GM12878 (cell line): ENCODE measurements around the gene CADM2. TPM values are rescaled to one million over a fixed set of nuclear protein-coding genes. Genes with fewer than 3 reads are reported as not detected.

Experiments used
- CBX3 ChIP-seq: fragments of 200-600 bp; sonication (generic); IDR thresholded peaks from 2 replicates; pipeline ENCODE4 v1.6.1; 2016; ENCODE audit warnings: low read depth, borderline replicate concordance
- MTA2 ChIP-seq: fragments of 450-650 bp; IDR thresholded peaks from 2 replicates; pipeline ENCODE4 v1.6.1; 2016; ENCODE audit warnings: low read depth, mild to moderate bottlenecking, moderate library complexity
- NFIC ChIP-seq: IDR thresholded peaks from 2 replicates; pipeline ENCODE4 v1.6.1; 2012; ENCODE audit warnings: low read depth, mild to moderate bottlenecking, inconsistent platforms, low read length, moderate library complexity
- STAT1 ChIP-seq: fragments of 450-650 bp; conservative IDR thresholded peaks from 2 replicates; pipeline ENCODE4 v1.6.1; 2014; ENCODE audit warnings: antibody characterized with exemption, mild to moderate bottlenecking
- USF1 ChIP-seq: IDR thresholded peaks from 2 replicates; pipeline ENCODE4 v1.6.1; 2011; ENCODE audit warnings: borderline replicate concordance, low read depth, mild to moderate bottlenecking, moderate library complexity, mixed read lengths, low read length; ENCODE audit not compliant: insufficient read depth; ENCODE audit errors: extremely low read length
- ZZZ3 ChIP-seq: IDR thresholded peaks from 2 replicates; pipeline ENCODE4 v1.6.1; 2011; ENCODE audit warnings: low read depth; ENCODE audit not compliant: control insufficient read depth, insufficient read length
- polyA plus RNA-seq, 11 experiments: library from polyadenylated mRNA; depleted of rRNA in 4 of 11; unstranded in 6 of 11; stranded (reverse) in 5 of 11; fragments of >200 nt; fragmentation: Nextera tagmentation in 4 of 11; fragmentation: Illumina TruSeq in 1 of 11; extraction: Ambion mirVana in 4 of 11; extraction: Trizol in 1 of 11; gene quantifications; 1 replicate in 1 of 11; 2 replicates in 10 of 11; pipeline versions ENCODE4 v1.2.1 to v1.2.3, GENCODE V29; 2011 to 2016; ENCODE audit warnings: inconsistent platforms in 2 of 11, missing spikeins in 2 of 11, low read depth in 1 of 11
- total RNA-seq, 4 experiments: library from RNA; depleted of rRNA in 3 of 4; stranded (reverse); fragments of >200 nt in 3 of 4; fragmentation: Illumina TruSeq in 1 of 4; extraction: Trizol in 1 of 4; gene quantifications; 2 replicates each; pipeline versions ENCODE4 v1.2.1 to v1.2.3, GENCODE V29; 2013 to 2021
- TF ChIP-seq, protein P1 (sequence below): IDR thresholded peaks from 2 replicates; pipeline ENCODE4 v1.6.1; 2012; ENCODE audit warnings: mild to moderate bottlenecking, low read depth, low read length
- TF ChIP-seq, protein P2 (sequence below): IDR thresholded peaks from 2 replicates; pipeline ENCODE4 v1.6.1; 2012; ENCODE audit warnings: improper control_type of control experiment, low read depth, low read length; ENCODE audit not compliant: insufficient replicate concordance

Gene CADM2
- total and polyA plus RNA-seq, 10 of the 15 experiments (the other 5 are each of a cell fraction or from before 2014, with no cell fraction given), result 0.13 TPM; not detected in 9

GRCh38 chr3:85355572-85355971, 396.8 kb downstream of the CADM2 start (continued):
- TF ChIP-seq, protein P1, sequence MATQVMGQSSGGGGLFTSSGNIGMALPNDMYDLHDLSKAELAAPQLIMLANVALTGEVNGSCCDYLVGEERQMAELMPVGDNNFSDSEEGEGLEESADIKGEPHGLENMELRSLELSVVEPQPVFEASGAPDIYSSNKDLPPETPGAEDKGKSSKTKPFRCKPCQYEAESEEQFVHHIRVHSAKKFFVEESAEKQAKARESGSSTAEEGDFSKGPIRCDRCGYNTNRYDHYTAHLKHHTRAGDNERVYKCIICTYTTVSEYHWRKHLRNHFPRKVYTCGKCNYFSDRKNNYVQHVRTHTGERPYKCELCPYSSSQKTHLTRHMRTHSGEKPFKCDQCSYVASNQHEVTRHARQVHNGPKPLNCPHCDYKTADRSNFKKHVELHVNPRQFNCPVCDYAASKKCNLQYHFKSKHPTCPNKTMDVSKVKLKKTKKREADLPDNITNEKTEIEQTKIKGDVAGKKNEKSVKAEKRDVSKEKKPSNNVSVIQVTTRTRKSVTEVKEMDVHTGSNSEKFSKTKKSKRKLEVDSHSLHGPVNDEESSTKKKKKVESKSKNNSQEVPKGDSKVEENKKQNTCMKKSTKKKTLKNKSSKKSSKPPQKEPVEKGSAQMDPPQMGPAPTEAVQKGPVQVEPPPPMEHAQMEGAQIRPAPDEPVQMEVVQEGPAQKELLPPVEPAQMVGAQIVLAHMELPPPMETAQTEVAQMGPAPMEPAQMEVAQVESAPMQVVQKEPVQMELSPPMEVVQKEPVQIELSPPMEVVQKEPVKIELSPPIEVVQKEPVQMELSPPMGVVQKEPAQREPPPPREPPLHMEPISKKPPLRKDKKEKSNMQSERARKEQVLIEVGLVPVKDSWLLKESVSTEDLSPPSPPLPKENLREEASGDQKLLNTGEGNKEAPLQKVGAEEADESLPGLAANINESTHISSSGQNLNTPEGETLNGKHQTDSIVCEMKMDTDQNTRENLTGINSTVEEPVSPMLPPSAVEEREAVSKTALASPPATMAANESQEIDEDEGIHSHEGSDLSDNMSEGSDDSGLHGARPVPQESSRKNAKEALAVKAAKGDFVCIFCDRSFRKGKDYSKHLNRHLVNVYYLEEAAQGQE, result no peak
- TF ChIP-seq NFIC (no peak), ZZZ3 (no peak), CBX3 (no peak), MTA2 (no peak), USF1 (no peak), STAT1 (no peak)
- TF ChIP-seq, protein P2, sequence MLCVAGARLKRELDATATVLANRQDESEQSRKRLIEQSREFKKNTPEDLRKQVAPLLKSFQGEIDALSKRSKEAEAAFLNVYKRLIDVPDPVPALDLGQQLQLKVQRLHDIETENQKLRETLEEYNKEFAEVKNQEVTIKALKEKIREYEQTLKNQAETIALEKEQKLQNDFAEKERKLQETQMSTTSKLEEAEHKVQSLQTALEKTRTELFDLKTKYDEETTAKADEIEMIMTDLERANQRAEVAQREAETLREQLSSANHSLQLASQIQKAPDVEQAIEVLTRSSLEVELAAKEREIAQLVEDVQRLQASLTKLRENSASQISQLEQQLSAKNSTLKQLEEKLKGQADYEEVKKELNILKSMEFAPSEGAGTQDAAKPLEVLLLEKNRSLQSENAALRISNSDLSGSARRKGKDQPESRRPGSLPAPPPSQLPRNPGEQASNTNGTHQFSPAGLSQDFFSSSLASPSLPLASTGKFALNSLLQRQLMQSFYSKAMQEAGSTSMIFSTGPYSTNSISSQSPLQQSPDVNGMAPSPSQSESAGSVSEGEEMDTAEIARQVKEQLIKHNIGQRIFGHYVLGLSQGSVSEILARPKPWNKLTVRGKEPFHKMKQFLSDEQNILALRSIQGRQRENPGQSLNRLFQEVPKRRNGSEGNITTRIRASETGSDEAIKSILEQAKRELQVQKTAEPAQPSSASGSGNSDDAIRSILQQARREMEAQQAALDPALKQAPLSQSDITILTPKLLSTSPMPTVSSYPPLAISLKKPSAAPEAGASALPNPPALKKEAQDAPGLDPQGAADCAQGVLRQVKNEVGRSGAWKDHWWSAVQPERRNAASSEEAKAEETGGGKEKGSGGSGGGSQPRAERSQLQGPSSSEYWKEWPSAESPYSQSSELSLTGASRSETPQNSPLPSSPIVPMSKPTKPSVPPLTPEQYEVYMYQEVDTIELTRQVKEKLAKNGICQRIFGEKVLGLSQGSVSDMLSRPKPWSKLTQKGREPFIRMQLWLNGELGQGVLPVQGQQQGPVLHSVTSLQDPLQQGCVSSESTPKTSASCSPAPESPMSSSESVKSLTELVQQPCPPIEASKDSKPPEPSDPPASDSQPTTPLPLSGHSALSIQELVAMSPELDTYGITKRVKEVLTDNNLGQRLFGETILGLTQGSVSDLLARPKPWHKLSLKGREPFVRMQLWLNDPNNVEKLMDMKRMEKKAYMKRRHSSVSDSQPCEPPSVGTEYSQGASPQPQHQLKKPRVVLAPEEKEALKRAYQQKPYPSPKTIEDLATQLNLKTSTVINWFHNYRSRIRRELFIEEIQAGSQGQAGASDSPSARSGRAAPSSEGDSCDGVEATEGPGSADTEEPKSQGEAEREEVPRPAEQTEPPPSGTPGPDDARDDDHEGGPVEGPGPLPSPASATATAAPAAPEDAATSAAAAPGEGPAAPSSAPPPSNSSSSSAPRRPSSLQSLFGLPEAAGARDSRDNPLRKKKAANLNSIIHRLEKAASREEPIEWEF, result no peak
